ENCODE results near the gene GPR39. TPM values are rescaled to one million over a fixed set of nuclear protein-coding genes. Genes with fewer than 3 reads are reported as not detected.

GPR39 gene
- total RNA-seq, 4 donors from 2014 or later = 0.72 to 1.6 (median 1.4) TPM

GRCh38 chr2:132460781-132461180 lies 44.2 kb downstream of the GPR39 start:
- H3K36me3 ChIP-seq = no peaks in the 10 kb centered on the region
- H3K4me3 ChIP-seq = no peak overlapping the region
- 35% methylated on average over 4 of the region's 4 CpGs for WGBS
- peaks cover 2% of the 10 kb centered on the region for H3K27me3 ChIP-seq
- peaks cover 6% of the 10 kb centered on the region for H3K9me3 ChIP-seq
- DNase-seq (ENCODE audit: low spot score in 2 of 2) = no peak
- H3K27ac ChIP-seq = no peak overlapping the region
- no peaks in the 10 kb centered on the region for H3K4me1 ChIP-seq
- TF ChIP-seq POLR2AphosphoS5 (IDR thresholded peaks at IDR 0.05) (no peak), CTCF (IDR thresholded peaks at IDR 0.05) (no peak), POLR2A (IDR thresholded peaks at IDR 0.05) (no peak), EP300 (IDR thresholded peaks at IDR 0.05) (no peak)

GRCh38 chr2:132462236-132462635 lies 45.6 kb downstream of the GPR39 start:
- no peak overlapping the region for H3K27ac ChIP-seq
- TF ChIP-seq CTCF (IDR thresholded peaks at IDR 0.05) (no peak), EP300 (IDR thresholded peaks at IDR 0.05) (no peak), POLR2AphosphoS5 (IDR thresholded peaks at IDR 0.05) (no peak), POLR2A (IDR thresholded peaks at IDR 0.05) (no peak)
- peaks cover 13% of the 10 kb centered on the region for H3K9me3 ChIP-seq
- no peaks in the 10 kb centered on the region for H3K4me1 ChIP-seq
- DNase-seq (ENCODE audit: low spot score in 2 of 2) = no peak
- 83% methylated on average over 1 of the region's 1 CpG for WGBS
- H3K27me3 ChIP-seq = peaks cover 2% of the 10 kb centered on the region
- no peak overlapping the region for H3K4me3 ChIP-seq
- H3K36me3 ChIP-seq = no peaks in the 10 kb centered on the region

GRCh38 chr2:132463719-132464118 lies 47.1 kb downstream of the GPR39 start:
- Histone ChIP-seq H3K27me3 (peaks cover 2% of the 10 kb centered on the region), H3K27ac (no peak overlapping the region), H3K9me3 (peaks cover 13% of the 10 kb centered on the region), H3K4me3 (no peak overlapping the region), H3K36me3 (no peaks in the 10 kb centered on the region), H3K4me1 (no peaks in the 10 kb centered on the region)
- WGBS = 59% methylated on average over 4 of the region's 4 CpGs
- TF ChIP-seq EP300 (IDR thresholded peaks at IDR 0.05) = no peak
- no peak for TF ChIP-seq CTCF (IDR thresholded peaks at IDR 0.05)
- TF ChIP-seq POLR2AphosphoS5 (IDR thresholded peaks at IDR 0.05) = no peak
- no peak for TF ChIP-seq POLR2A (IDR thresholded peaks at IDR 0.05)
- no peak for DNase-seq (ENCODE audit: low spot score in 2 of 2)

GRCh38 chr2:132465917-132466316 lies 49.3 kb downstream of the GPR39 start:
- no peak for TF ChIP-seq POLR2A (IDR thresholded peaks at IDR 0.05)
- TF ChIP-seq CTCF (IDR thresholded peaks at IDR 0.05) = no peak
- TF ChIP-seq EP300 (IDR thresholded peaks at IDR 0.05) = no peak
- no peak for TF ChIP-seq POLR2AphosphoS5 (IDR thresholded peaks at IDR 0.05)
- no peak overlapping the region for H3K27ac ChIP-seq
- DNase-seq (ENCODE audit: low spot score in 2 of 2) = no peak
- H3K36me3 ChIP-seq = no peaks in the 10 kb centered on the region
- WGBS = 68% methylated on average over 1 of the region's 1 CpG
- no peak overlapping the region for H3K4me3 ChIP-seq
- H3K4me1 ChIP-seq = no peaks in the 10 kb centered on the region
- H3K27me3 ChIP-seq = peaks cover 2% of the 10 kb centered on the region
- peaks cover 13% of the 10 kb centered on the region for H3K9me3 ChIP-seq

- H3K9me3 ChIP-seq = peaks cover 13% of the 10 kb centered on the region
- no peak overlapping the region for H3K4me3 ChIP-seq
- TF ChIP-seq POLR2A (IDR thresholded peaks at IDR 0.05) (no peak), CTCF (IDR thresholded peaks at IDR 0.05) (no peak), POLR2AphosphoS5 (IDR thresholded peaks at IDR 0.05) (no peak), EP300 (IDR thresholded peaks at IDR 0.05) (no peak)
- H3K27me3 ChIP-seq = peaks cover 2% of the 10 kb centered on the region
- 69% methylated on average over 1 of the region's 1 CpG for WGBS
- no peak overlapping the region for H3K27ac ChIP-seq
- no peak for DNase-seq (ENCODE audit: low spot score in 2 of 2)
- no peaks in the 10 kb centered on the region for H3K4me1 ChIP-seq
- no peaks in the 10 kb centered on the region for H3K36me3 ChIP-seq
Observed at GRCh38 chr2:132466428-132467028, 49.9 kb downstream of the GPR39 start.
